Measurements from ENCODE around the gene HECTD4. TPM values are rescaled to one million over a fixed set of nuclear protein-coding genes. Genes with fewer than 3 reads are reported as not detected.
A peak's percentile ranks its signal among the peaks of the same experiment; 100 is the strongest.
"Not testable (repeated sequence)": the region's sequence is repeated elsewhere in the genome, so short reads cannot be mapped to it uniquely, and the experiment has no call there.

HECTD4 gene
- total and polyA plus RNA-seq, 12 donors: 3.0 to 33.7 (median 23.9) TPM

GRCh38 chr12:112112409-112113133, 269.7 kb downstream of the HECTD4 start:
- no peaks in the 10 kb centered on the region for H3K27me3 ChIP-seq
- no peak overlapping the region for H3K27ac ChIP-seq
- H3K4me1 ChIP-seq: peaks cover 0 to 28% (median 25%) of the 10 kb centered on the region in 9 donors
- DNase-seq (no peak), ATAC-seq (no peak)
- H3K4me3 ChIP-seq: no peak overlapping the region
- no peaks in the 10 kb centered on the region for H3K9me3 ChIP-seq
- 84 to 87% methylated on average over 6 of the region's 6 CpGs for WGBS, 2 donors
- TF ChIP-seq, protein P1, sequence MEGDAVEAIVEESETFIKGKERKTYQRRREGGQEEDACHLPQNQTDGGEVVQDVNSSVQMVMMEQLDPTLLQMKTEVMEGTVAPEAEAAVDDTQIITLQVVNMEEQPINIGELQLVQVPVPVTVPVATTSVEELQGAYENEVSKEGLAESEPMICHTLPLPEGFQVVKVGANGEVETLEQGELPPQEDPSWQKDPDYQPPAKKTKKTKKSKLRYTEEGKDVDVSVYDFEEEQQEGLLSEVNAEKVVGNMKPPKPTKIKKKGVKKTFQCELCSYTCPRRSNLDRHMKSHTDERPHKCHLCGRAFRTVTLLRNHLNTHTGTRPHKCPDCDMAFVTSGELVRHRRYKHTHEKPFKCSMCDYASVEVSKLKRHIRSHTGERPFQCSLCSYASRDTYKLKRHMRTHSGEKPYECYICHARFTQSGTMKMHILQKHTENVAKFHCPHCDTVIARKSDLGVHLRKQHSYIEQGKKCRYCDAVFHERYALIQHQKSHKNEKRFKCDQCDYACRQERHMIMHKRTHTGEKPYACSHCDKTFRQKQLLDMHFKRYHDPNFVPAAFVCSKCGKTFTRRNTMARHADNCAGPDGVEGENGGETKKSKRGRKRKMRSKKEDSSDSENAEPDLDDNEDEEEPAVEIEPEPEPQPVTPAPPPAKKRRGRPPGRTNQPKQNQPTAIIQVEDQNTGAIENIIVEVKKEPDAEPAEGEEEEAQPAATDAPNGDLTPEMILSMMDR (IDR thresholded peaks at IDR 0.05): no peak
- H3K36me3 ChIP-seq: no peaks in the 10 kb centered on the region
- intact Hi-C loops (cut with DNase I): no loop called here

DNA sequence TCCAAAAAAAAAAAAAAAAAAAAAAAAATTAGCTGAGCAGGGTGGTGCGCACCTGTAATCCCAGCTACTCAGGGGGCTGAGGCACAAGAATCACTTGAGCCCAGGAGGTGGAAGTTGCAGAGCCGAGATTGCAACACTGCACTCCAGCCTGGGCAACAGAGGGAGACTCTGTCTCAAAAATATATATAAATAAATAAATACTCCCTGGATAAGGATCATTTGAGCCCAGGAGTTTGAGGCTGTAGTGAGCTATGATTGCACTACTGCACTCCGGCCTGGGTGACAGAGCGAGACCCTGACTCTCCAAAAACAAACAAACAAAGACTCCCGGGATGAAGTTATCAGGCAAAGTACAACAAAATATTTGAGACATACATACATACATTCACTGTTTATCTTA, 270.3 kb downstream of the HECTD4 start:
- no peak for DNase-seq
- Histone ChIP-seq H3K4me1 (peaks cover 0 to 29% (median 26%) of the 10 kb centered on the region in 9 donors), H3K4me3 (no peak overlapping the region), H3K9me3 (no peaks in the 10 kb centered on the region), H3K27ac (no peak overlapping the region), H3K36me3 (peaks cover 0 to under 1% (median 0%) of the 10 kb centered on the region in 9 donors), H3K27me3 (no peaks in the 10 kb centered on the region)
- intact Hi-C loops (cut with DNase I): no loop called here
- WGBS, 2 donors: 80 to 84% methylated on average over 5 of the region's 5 CpGs
- ATAC-seq: no peak
- TF ChIP-seq, protein P1 (IDR thresholded peaks at IDR 0.05): peak in 4 of 9 donors; percentile 14 to 25 (median 18)

- 92 to 93% methylated on average over 20 of the region's 20 CpGs for WGBS, 2 donors
- H3K4me3 ChIP-seq; H3K36me3 ChIP-seq; H3K9me3 ChIP-seq; H3K27me3 ChIP-seq; DNase-seq; H3K27ac ChIP-seq; intact Hi-C loops (cut with DNase I); ATAC-seq: not testable (repeated sequence)
- H3K4me1 ChIP-seq: peaks cover 0 to 29% (median 24%) of the 10 kb centered on the region in 9 donors
Observed at GRCh38 chr12:112110787-112111662, 271.2 kb downstream of the HECTD4 start.

Small RNA genes lying within 50 kb of the gene (microRNA-seq; reads per million reads assigned to microRNA genes)
- gene MIR6861: 0 reads per million in 2 donors

Other genes starting within 250 kb of the HECTD4 start
- 100 to 1,000 TPM; 564 to 722 (median 607) TPM for gene RPL6, start 27.2 kb upstream of the HECTD4 start, total RNA-seq
- 1,000 to 10,000 TPM in 1 of 2 donors, 100 to 1,000 TPM in 1; 994 to 1,749 TPM for gene RPL6, start 27.2 kb upstream of the HECTD4 start, polyA plus RNA-seq
- 100 to 1,000 TPM; 109 to 222 (median 159) TPM for gene PTPN11, start 36.5 kb upstream of the HECTD4 start, total RNA-seq
- 10 to 100 TPM; 22.4 to 26.6 TPM for gene PTPN11, start 36.5 kb upstream of the HECTD4 start, polyA plus RNA-seq

Data from heart right ventricle (tissue), 16 donors.